ENCODE data around the gene ATP1A1. TPM values are rescaled to one million over a fixed set of nuclear protein-coding genes. Genes with fewer than 3 reads are reported as not detected.

Gene ATP1A1
- total RNA-seq, 1 experiment from 2014 or later: 181 TPM

DNA sequence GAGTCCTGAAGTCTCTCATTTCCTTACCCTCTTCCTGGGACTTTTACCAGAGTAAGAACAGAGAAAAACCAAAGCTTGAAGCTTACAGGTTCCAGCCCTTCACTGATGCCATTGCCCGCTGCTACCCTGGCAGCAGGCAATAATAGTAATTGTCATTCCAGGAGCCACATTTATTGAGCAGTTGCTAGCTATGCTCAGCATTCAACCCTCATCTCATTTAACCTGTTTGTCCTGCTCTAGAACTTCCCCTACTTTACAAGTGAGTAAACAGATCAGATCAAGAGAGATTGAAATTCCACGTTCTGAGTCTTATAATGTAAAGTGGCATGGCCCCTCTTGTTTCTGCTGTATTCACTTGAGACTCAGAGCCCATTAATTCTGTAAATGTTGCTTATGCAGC is 80.4 kb downstream of the ATP1A1 start:
- no peaks in the 10 kb centered on the region for H3K36me3 ChIP-seq (ENCODE audit: low read depth, low read length)
- ChIA-PET POLR2A (ENCODE audit: unreplicated experiment) (no interaction called here), CTCF (no interaction called here)
- ATAC-seq (peak; percentile 29; the same call in 1 of the 2 replicates), DNase-seq (peak; percentile 57)
- no peak overlapping the region for H3K4me3 ChIP-seq (ENCODE audit: low read length)
- intact Hi-C loops (cut with micrococcal nuclease): no loop called here
- peaks cover 19% of the 10 kb centered on the region for H3K4me1 ChIP-seq (ENCODE audit: insufficient read depth, low read length)
- H3K79me2 ChIP-seq (ENCODE audit: low read length): no peaks in the 10 kb centered on the region
- no peak overlapping the region for H2AFZ ChIP-seq (ENCODE audit: low read length)
- BruUV-seq (replicated peaks): no TSS peak
- TF ChIP-seq EZH2phosphoT487 (IDR thresholded peaks at IDR 0.05; ENCODE audit: borderline replicate concordance, low read length): no peak
- H3K4me2 ChIP-seq (ENCODE audit: low read length): peak overlapping the region; percentile 28
- H4K20me1 ChIP-seq (ENCODE audit: low read length): no peaks in the 10 kb centered on the region
- no peaks in the 10 kb centered on the region for H3K9me3 ChIP-seq (ENCODE audit: low read length)
- no peak overlapping the region for H3K27ac ChIP-seq (ENCODE audit: low read length)
- H3K27me3 ChIP-seq (ENCODE audit: low read length): no peaks in the 10 kb centered on the region
- H3K9me2 ChIP-seq (replicated peaks; ENCODE audit: low read length): no peaks in the 10 kb centered on the region
- H3F3A ChIP-seq (ENCODE audit: low read length, unreplicated experiment): no peaks in the 10 kb centered on the region
- H3K9ac ChIP-seq (ENCODE audit: low read length): no peak overlapping the region

DNA sequence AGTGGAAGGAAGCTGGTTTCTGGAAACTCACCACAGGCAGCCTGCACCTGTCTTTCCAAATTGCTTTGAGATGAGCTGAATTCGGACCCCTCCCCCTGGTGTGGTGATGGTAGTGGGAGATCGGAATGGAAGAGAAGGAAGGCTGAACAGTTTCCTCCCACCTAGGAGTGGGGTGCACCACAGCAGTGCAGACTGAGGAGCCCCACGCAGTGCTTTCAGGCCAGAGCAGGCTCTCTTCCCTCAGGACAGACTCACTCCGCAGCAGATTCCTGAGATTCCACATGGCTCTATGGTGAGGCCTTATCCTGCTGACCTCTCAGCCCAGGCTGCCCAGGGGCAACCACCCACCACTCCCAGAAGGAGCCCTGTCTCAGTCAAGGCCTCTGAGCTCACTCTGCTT is 80.9 kb downstream of the ATP1A1 start:
- Histone ChIP-seq H3K9ac (ENCODE audit: low read length) (no peak overlapping the region), H3K9me3 (ENCODE audit: low read length) (no peaks in the 10 kb centered on the region), H3K4me2 (ENCODE audit: low read length) (peak overlapping the region; percentile 28), H3F3A (ENCODE audit: low read length, unreplicated experiment) (no peaks in the 10 kb centered on the region), H2AFZ (ENCODE audit: low read length) (no peak overlapping the region), H3K4me3 (ENCODE audit: low read length) (no peak overlapping the region), H3K79me2 (ENCODE audit: low read length) (no peaks in the 10 kb centered on the region), H4K20me1 (ENCODE audit: low read length) (no peaks in the 10 kb centered on the region), H3K36me3 (ENCODE audit: low read depth, low read length) (no peaks in the 10 kb centered on the region), H3K9me2 (replicated peaks; ENCODE audit: low read length) (no peaks in the 10 kb centered on the region), H3K27me3 (ENCODE audit: low read length) (no peaks in the 10 kb centered on the region), H3K27ac (ENCODE audit: low read length) (no peak overlapping the region), H3K4me1 (ENCODE audit: insufficient read depth, low read length) (peaks cover 19% of the 10 kb centered on the region)
- ChIA-PET POLR2A (ENCODE audit: unreplicated experiment) (no interaction called here), CTCF (no interaction called here)
- TF ChIP-seq, protein P1, sequence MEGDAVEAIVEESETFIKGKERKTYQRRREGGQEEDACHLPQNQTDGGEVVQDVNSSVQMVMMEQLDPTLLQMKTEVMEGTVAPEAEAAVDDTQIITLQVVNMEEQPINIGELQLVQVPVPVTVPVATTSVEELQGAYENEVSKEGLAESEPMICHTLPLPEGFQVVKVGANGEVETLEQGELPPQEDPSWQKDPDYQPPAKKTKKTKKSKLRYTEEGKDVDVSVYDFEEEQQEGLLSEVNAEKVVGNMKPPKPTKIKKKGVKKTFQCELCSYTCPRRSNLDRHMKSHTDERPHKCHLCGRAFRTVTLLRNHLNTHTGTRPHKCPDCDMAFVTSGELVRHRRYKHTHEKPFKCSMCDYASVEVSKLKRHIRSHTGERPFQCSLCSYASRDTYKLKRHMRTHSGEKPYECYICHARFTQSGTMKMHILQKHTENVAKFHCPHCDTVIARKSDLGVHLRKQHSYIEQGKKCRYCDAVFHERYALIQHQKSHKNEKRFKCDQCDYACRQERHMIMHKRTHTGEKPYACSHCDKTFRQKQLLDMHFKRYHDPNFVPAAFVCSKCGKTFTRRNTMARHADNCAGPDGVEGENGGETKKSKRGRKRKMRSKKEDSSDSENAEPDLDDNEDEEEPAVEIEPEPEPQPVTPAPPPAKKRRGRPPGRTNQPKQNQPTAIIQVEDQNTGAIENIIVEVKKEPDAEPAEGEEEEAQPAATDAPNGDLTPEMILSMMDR (conservative IDR thresholded peaks at IDR 0.05; ENCODE audit: low read depth, low read length): no peak
- TF ChIP-seq EZH2 (IDR thresholded peaks at IDR 0.05; ENCODE audit: low read length, unreplicated experiment): no peak
- intact Hi-C loops (cut with micrococcal nuclease): no loop called here
- DNase-seq (no peak), ATAC-seq (no peak)
- no TSS peak for BruUV-seq (replicated peaks)

Other genes with a start within 250 kb of the ATP1A1 start
- 15.2 and 26.9 TPM in 2 replicates for gene CD58, start 197.8 kb downstream of the ATP1A1 start, total RNA-seq (2014; rRNA removed)

All from PC-3 (cell line).